HEK293 (cell line): Measurements from ENCODE around the gene VEGFB.

ENCODE experiments used
- CTCF ChIA-PET: fragments of 350-600 bp; formaldehyde crosslinking; extraction: SDS; loops from one replicate; lab custom pipeline; 2021; ENCODE audit warnings: antibody characterized with exemption; lab: Yijun Ruan, JAX
- POLR2A ChIA-PET: fragments of 300-600 bp; formaldehyde crosslinking; extraction: SDS; loops from one replicate; lab custom pipeline; 2020; ENCODE audit warnings: antibody characterized with exemption, inconsistent platforms; lab: Yijun Ruan, JAX
- H3K27ac ChIP-seq: fragments of 200-500 bp; sonication (Bioruptor generic); 2 replicates; pipeline ENCODE4 v1.5.1; 2014; ENCODE audit warnings: low read depth, low read length, control low read depth, inconsistent platforms; ENCODE audit errors: extremely low read depth
- H3K36me3 ChIP-seq, 2 experiments: fragments of 200-500 bp in 1 of 2; sonication (Bioruptor generic) in 1 of 2; 1 replicate in 1 of 2; 2 replicates in 1 of 2; pipeline ENCODE4 v1.5.1; 2014 to 2017; ENCODE audit warnings: inconsistent platforms in 2 of 2, low read length in 2 of 2; ENCODE audit not compliant: control insufficient read depth in 2 of 2, insufficient read depth in 1 of 2
- H3K4me1 ChIP-seq: fragments of 200-500 bp; sonication (Bioruptor generic); 2 replicates; pipeline ENCODE4 v1.5.1; 2014; ENCODE audit warnings: mild to moderate bottlenecking, low read length, inconsistent platforms; ENCODE audit not compliant: control insufficient read depth, insufficient read depth
- H3K4me3 ChIP-seq: 2 replicates; pipeline ENCODE4 v1.5.1; 2011; ENCODE audit warnings: low read depth, mild to moderate bottlenecking, control low read depth, low read length, moderate library complexity
- H3K9me3 ChIP-seq: fragments of 200-500 bp; sonication (Bioruptor generic); 2 replicates; pipeline ENCODE4 v1.5.1; 2014; ENCODE audit warnings: low read depth, low read length, inconsistent platforms; ENCODE audit not compliant: control insufficient read depth, insufficient read depth
- BCL11B ChIP-seq: fragments of 450-650 bp; formaldehyde crosslinking; IDR thresholded peaks from 2 replicates; pipeline ENCODE4 v1.5.1; 2016; ENCODE audit warnings: low read depth, missing biosample characterization, missing genetic modification characterization
- FEZF1 ChIP-seq: fragments of 450-650 bp; formaldehyde crosslinking; IDR thresholded peaks from 2 replicates; pipeline ENCODE4 v1.5.1; 2016; ENCODE audit warnings: missing biosample characterization, missing genetic modification characterization
- MYNN ChIP-seq: fragments of 450-650 bp; formaldehyde crosslinking; IDR thresholded peaks from 2 replicates; pipeline ENCODE4 v1.5.1; 2016; ENCODE audit warnings: missing biosample characterization, missing genetic modification characterization, borderline replicate concordance
- OSR2 ChIP-seq: fragments of 450-650 bp; formaldehyde crosslinking; IDR thresholded peaks from 2 replicates; pipeline ENCODE4 v1.5.1; 2016; ENCODE audit warnings: missing biosample characterization, missing genetic modification characterization
- SALL2 ChIP-seq: fragments of 450-650 bp; formaldehyde crosslinking; IDR thresholded peaks from 2 replicates; pipeline ENCODE4 v1.5.0; 2017; ENCODE audit warnings: missing biosample characterization, mild to moderate bottlenecking, missing genetic modification characterization, borderline replicate concordance
- ZBTB17 ChIP-seq: fragments of 450-650 bp; formaldehyde crosslinking; IDR thresholded peaks from 2 replicates; pipeline ENCODE4 v1.5.1; 2016; ENCODE audit warnings: missing biosample characterization, missing genetic modification characterization
- ZBTB8A ChIP-seq: fragments of 450-650 bp; formaldehyde crosslinking; IDR thresholded peaks from 2 replicates; pipeline ENCODE4 v1.5.1; 2016; ENCODE audit warnings: missing biosample characterization, missing genetic modification characterization
- ZNF350 ChIP-seq: fragments of 450-650 bp; formaldehyde crosslinking; IDR thresholded peaks from 2 replicates; pipeline ENCODE4 v1.5.0; 2017; ENCODE audit warnings: missing biosample characterization, mild to moderate bottlenecking, missing genetic modification characterization
- ZNF354C ChIP-seq: fragments of 450-650 bp; formaldehyde crosslinking; IDR thresholded peaks from 2 replicates; pipeline ENCODE4 v1.5.1; 2016; ENCODE audit warnings: missing biosample characterization, missing genetic modification characterization, low read depth, borderline replicate concordance
- ZNF561 ChIP-seq: fragments of 450-650 bp; IDR thresholded peaks from 2 replicates; pipeline ENCODE4 v1.5.1; 2018; ENCODE audit warnings: missing biosample characterization, missing genetic modification characterization, borderline replicate concordance
- ZNF585B ChIP-seq: fragments of 450-650 bp; formaldehyde crosslinking; IDR thresholded peaks from 2 replicates; pipeline ENCODE4 v1.5.1; 2016; ENCODE audit warnings: missing biosample characterization, missing genetic modification characterization
- ZNF600 ChIP-seq: fragments of 450-650 bp; formaldehyde crosslinking; IDR thresholded peaks from 2 replicates; pipeline ENCODE4 v1.5.1; 2016; ENCODE audit warnings: missing biosample characterization, missing genetic modification characterization
- ZNF792 ChIP-seq: fragments of 450-650 bp; formaldehyde crosslinking; IDR thresholded peaks from 2 replicates; pipeline ENCODE4 v1.5.1; 2016; ENCODE audit warnings: missing biosample characterization, missing genetic modification characterization
- TF ChIP-seq, protein P1 (sequence below): fragments of 450-650 bp; formaldehyde crosslinking; IDR thresholded peaks from 2 replicates; pipeline ENCODE4; 2016; ENCODE audit warnings: missing biosample characterization, missing genetic modification characterization
- TF ChIP-seq, protein P2 (sequence below): fragments of 450-650 bp; formaldehyde crosslinking; IDR thresholded peaks from 2 replicates; pipeline ENCODE4 v1.5.1; 2016; ENCODE audit warnings: missing biosample characterization, missing genetic modification characterization, borderline replicate concordance
- TF ChIP-seq, protein P3 (sequence below): fragments of 450-650 bp; formaldehyde crosslinking; IDR thresholded peaks from 2 replicates; pipeline ENCODE4 v1.5.1; 2016; ENCODE audit warnings: missing biosample characterization, missing genetic modification characterization
- TF ChIP-seq, protein P4 (sequence below): fragments of 450-650 bp; formaldehyde crosslinking; IDR thresholded peaks from 2 replicates; pipeline ENCODE4 v1.5.1; 2016; ENCODE audit warnings: missing biosample characterization, missing genetic modification characterization
- TF ChIP-seq, protein P5 (sequence below): fragments of 450-650 bp; formaldehyde crosslinking; IDR thresholded peaks from 2 replicates; pipeline ENCODE4 v1.5.1; 2016; ENCODE audit warnings: missing biosample characterization, missing genetic modification characterization

Gene VEGFB

DNA sequence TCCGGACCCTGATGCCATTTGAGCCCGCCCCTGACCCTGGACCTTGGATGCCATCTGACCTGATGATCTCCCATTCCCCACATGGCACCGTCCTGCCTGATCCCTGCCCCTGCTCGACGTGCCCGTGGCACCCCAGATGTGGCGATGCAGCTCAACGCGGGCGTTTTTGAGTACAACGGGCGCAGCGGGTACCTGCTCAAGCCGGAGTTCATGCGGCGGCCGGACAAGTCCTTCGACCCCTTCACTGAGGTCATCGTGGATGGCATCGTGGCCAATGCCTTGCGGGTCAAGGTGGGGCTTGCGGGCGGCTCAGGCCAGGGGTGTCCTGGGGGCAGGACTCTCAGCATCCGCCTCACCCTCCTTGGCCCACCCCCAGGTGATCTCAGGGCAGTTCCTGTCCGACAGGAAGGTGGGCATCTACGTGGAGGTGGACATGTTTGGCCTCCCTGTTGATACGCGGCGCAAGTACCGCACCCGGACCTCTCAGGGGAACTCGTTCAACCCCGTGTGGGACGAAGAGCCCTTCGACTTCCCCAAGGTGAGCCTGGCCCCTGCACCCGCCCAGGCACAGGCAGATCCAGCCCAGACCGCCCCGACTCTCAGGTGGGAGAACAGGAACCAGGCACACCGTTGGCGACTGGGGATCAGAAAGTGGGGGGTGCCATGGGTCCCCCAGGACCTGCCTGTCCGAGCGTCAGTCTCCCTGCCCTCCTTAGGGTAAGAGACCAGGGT, 28.1 kb downstream of the VEGFB start (continued):
- TF ChIP-seq ZNF354C (tag by site-specific recombination) (no peak), ZNF350 (no peak), FEZF1 (tag by site-specific recombination) (no peak), ZNF792 (tag by site-specific recombination) (no peak)
- TF ChIP-seq, protein P1, sequence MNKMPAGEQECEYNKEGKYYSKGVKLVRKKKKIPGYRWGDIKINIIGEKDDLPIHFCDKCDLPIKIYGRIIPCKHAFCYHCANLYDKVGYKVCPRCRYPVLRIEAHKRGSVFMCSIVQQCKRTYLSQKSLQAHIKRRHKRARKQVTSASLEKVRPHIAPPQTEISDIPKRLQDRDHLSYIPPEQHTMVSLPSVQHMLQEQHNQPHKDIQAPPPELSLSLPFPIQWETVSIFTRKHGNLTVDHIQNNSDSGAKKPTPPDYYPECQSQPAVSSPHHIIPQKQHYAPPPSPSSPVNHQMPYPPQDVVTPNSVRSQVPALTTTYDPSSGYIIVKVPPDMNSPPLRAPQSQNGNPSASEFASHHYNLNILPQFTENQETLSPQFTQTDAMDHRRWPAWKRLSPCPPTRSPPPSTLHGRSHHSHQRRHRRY (tag by site-specific recombination) = no peak

DNA sequence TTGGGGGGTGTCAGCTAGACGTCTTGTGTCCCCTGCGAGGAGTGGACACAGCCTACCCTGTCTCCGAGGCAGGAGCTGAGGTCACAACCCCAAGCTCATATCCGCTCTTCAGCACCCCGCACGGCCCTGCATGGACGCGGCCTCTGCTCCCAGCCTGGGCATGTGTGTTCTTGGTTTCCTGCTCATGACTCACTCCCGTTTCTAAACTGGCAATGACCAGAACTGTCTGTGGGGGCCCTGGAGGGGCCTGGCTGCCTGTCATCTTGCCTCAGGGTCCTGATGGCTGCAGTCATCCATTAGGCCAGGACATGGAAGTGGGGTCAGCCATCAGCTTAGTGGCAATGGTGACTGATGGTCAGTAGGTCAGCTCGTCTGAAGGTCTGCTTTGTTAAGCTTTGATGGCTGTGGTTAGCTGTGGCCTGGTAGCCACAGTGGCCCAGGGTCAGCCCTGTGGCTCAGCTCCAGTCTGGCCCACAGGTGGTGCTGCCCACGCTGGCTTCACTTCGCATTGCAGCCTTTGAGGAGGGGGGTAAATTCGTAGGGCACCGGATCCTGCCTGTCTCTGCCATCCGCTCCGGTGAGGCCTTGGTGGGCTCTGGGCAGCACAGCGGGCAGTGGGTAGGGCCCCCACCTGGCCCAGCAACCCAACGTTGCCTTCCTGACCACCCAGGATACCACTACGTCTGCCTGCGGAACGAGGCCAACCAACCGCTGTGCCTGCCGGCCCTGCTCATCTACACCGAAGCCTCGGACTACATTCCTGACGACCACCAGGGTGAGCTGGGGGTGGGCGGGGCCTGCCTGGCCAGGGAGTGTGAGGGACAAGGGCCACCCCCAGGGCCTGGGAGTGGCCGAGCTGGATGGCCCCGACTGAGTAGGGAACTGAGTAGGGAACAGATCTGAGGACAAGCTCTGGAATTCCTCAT, 28.9 kb downstream of the VEGFB start:
- H3K4me1 ChIP-seq = no peaks in the 10 kb centered on the region; the same call in 1 of the 2 replicates

DNA sequence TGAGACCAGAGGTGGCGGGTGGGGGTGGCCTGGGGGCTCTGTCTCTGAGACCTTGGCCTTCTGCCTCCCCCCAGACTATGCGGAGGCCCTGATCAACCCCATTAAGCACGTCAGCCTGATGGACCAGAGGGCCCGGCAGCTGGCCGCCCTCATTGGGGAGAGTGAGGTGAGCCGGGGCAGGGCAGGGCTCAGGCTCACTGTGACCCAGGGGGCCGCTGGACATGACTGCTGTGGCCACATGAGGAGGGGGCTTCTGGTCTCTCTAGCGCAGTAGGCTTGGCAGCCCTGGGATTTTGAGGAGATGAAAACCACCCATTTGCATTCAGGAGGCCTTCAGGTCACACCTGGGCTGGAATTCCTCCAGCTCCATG, 29.5 kb downstream of the VEGFB start:
- H3K4me3 ChIP-seq = no peak overlapping the region
- H3K36me3 ChIP-seq = peaks cover 0 to 72% of the 10 kb centered on the region in 2 experiments; a peak in 1 of 3 replicates
- ChIA-PET CTCF (interaction anchor here (0.5 to 1.6 kb wide), 3 partner anchors 12 to 59 kb away, joined by 3 to 11 read pairs (median 3); partner anchors contain the start of genes NUDT22 and PLCB3), POLR2A (interaction anchor here (0.8 to 1.6 kb wide), 4 partner anchors 12 to 850 kb away, joined by 3 to 6 read pairs (median 4); no protein-coding TSS in a partner anchor)
- no peaks in the 10 kb centered on the region for H3K9me3 ChIP-seq
- no peak overlapping the region for H3K27ac ChIP-seq
- H3K4me1 ChIP-seq = peaks cover 2% of the 10 kb centered on the region; the same call in 1 of the 2 replicates
- TF ChIP-seq, protein P2, sequence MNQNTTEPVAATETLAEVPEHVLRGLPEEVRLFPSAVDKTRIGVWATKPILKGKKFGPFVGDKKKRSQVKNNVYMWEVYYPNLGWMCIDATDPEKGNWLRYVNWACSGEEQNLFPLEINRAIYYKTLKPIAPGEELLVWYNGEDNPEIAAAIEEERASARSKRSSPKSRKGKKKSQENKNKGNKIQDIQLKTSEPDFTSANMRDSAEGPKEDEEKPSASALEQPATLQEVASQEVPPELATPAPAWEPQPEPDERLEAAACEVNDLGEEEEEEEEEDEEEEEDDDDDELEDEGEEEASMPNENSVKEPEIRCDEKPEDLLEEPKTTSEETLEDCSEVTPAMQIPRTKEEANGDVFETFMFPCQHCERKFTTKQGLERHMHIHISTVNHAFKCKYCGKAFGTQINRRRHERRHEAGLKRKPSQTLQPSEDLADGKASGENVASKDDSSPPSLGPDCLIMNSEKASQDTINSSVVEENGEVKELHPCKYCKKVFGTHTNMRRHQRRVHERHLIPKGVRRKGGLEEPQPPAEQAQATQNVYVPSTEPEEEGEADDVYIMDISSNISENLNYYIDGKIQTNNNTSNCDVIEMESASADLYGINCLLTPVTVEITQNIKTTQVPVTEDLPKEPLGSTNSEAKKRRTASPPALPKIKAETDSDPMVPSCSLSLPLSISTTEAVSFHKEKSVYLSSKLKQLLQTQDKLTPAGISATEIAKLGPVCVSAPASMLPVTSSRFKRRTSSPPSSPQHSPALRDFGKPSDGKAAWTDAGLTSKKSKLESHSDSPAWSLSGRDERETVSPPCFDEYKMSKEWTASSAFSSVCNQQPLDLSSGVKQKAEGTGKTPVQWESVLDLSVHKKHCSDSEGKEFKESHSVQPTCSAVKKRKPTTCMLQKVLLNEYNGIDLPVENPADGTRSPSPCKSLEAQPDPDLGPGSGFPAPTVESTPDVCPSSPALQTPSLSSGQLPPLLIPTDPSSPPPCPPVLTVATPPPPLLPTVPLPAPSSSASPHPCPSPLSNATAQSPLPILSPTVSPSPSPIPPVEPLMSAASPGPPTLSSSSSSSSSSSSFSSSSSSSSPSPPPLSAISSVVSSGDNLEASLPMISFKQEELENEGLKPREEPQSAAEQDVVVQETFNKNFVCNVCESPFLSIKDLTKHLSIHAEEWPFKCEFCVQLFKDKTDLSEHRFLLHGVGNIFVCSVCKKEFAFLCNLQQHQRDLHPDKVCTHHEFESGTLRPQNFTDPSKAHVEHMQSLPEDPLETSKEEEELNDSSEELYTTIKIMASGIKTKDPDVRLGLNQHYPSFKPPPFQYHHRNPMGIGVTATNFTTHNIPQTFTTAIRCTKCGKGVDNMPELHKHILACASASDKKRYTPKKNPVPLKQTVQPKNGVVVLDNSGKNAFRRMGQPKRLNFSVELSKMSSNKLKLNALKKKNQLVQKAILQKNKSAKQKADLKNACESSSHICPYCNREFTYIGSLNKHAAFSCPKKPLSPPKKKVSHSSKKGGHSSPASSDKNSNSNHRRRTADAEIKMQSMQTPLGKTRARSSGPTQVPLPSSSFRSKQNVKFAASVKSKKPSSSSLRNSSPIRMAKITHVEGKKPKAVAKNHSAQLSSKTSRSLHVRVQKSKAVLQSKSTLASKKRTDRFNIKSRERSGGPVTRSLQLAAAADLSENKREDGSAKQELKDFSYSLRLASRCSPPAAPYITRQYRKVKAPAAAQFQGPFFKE = no peak
- TF ChIP-seq ZBTB17 (no peak), OSR2 (tag by site-specific recombination) (no peak), SALL2 (no peak), ZBTB8A (no peak), MYNN (tag by site-specific recombination) (no peak), ZNF561 (tag by site-specific recombination) (no peak), BCL11B (tag by site-specific recombination) (no peak), FEZF1 (tag by site-specific recombination) (no peak)
- TF ChIP-seq, protein P3, sequence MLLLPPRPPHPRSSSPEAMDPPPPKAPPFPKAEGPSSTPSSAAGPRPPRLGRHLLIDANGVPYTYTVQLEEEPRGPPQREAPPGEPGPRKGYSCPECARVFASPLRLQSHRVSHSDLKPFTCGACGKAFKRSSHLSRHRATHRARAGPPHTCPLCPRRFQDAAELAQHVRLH = no peak
- TF ChIP-seq, protein P4, sequence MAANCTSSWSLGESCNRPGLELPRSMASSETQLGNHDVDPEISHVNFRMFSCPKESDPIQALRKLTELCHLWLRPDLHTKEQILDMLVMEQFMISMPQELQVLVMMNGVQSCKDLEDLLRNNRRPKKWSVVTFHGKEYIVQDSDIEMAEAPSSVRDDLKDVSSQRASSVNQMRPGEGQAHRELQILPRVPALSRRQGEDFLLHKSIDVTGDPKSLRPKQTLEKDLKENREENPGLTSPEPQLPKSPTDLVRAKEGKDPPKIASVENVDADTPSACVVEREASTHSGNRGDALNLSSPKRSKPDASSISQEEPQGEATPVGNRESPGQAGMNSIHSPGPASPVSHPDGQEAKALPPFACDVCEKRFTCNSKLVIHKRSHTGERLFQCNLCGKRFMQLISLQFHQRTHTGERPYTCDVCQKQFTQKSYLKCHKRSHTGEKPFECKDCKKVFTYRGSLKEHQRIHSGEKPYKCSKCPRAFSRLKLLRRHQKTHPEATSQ = no peak

More for the DNA sequence above, 28.9 kb downstream of the VEGFB start:
- CTCF ChIA-PET = interaction anchor here (0.6 kb wide), 1 partner anchor 37 kb away, joined by 3 read pairs; the partner anchor contains the start of gene NUDT22
- Histone ChIP-seq H3K4me3 (no peak overlapping the region), H3K27ac (no peak overlapping the region), H3K9me3 (no peaks in the 10 kb centered on the region), H3K36me3 (peaks cover 0 to 79% of the 10 kb centered on the region in 2 experiments; a peak in 2 of 3 replicates)
- POLR2A ChIA-PET = interaction anchor here (0.5 to 1.6 kb wide), 3 partner anchors 20 to 60 kb away, joined by 3 to 6 read pairs (median 3); no protein-coding TSS in a partner anchor
- TF ChIP-seq, protein P5, sequence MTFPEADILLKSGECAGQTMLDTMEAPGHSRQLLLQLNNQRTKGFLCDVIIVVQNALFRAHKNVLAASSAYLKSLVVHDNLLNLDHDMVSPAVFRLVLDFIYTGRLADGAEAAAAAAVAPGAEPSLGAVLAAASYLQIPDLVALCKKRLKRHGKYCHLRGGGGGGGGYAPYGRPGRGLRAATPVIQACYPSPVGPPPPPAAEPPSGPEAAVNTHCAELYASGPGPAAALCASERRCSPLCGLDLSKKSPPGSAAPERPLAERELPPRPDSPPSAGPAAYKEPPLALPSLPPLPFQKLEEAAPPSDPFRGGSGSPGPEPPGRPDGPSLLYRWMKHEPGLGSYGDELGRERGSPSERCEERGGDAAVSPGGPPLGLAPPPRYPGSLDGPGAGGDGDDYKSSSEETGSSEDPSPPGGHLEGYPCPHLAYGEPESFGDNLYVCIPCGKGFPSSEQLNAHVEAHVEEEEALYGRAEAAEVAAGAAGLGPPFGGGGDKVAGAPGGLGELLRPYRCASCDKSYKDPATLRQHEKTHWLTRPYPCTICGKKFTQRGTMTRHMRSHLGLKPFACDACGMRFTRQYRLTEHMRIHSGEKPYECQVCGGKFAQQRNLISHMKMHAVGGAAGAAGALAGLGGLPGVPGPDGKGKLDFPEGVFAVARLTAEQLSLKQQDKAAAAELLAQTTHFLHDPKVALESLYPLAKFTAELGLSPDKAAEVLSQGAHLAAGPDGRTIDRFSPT (tag by site-specific recombination) = peak; percentile 22; the same call in 1 of the 2 replicates
- TF ChIP-seq ZNF585B (tag by site-specific recombination) = no peak
- TF ChIP-seq ZNF600 = peak; percentile 53; the same call in 1 of the 2 replicates
